ENCODE data around the gene KCNF1. TPM values are rescaled to one million over a fixed set of nuclear protein-coding genes. Genes with fewer than 3 reads are reported as not detected.

The KCNF1 gene
- total and polyA plus RNA-seq, 9 donors: 0.11 to 0.30 (median 0.14) TPM; not detected in 5

GRCh38 chr2:10919410-10919770 is 7.7 kb downstream of the KCNF1 start:
- 67 to 71% (median 69%) methylated on average over 9 of the region's 9 CpGs for WGBS, 3 donors
- Histone ChIP-seq H3K36me3 (no peaks in the 10 kb centered on the region), H3K9me3 (no peaks in the 10 kb centered on the region), H3K27ac (no peak overlapping the region), H3K4me1 (ENCODE audit: insufficient read depth) (peaks cover 2% of the 10 kb centered on the region), H3K27me3 (no peaks in the 10 kb centered on the region), H3K4me3 (no peak overlapping the region)
- no peak for TF ChIP-seq POLR2A (IDR thresholded peaks at IDR 0.05)
- no peak for TF ChIP-seq CTCF (IDR thresholded peaks at IDR 0.05)
- no peak for TF ChIP-seq EP300 (IDR thresholded peaks at IDR 0.05)
- DNase-seq: no peak
- intact Hi-C loops (cut with DNase I): no loop called here

- no peak for DNase-seq
- Histone ChIP-seq H3K4me3 (no peak overlapping the region), H3K27ac (no peak overlapping the region), H3K9me3 (no peaks in the 10 kb centered on the region), H3K4me1 (ENCODE audit: insufficient read depth) (peaks cover 2% of the 10 kb centered on the region), H3K36me3 (no peaks in the 10 kb centered on the region), H3K27me3 (no peaks in the 10 kb centered on the region)
- WGBS, 3 donors: 71 to 74% (median 73%) methylated on average over 20 of the region's 20 CpGs
- intact Hi-C loops (cut with DNase I): no loop called here
- TF ChIP-seq CTCF (IDR thresholded peaks at IDR 0.05): no peak
- TF ChIP-seq POLR2A (IDR thresholded peaks at IDR 0.05): no peak
- no peak for TF ChIP-seq EP300 (IDR thresholded peaks at IDR 0.05)
These were observed 8.3 kb downstream of the KCNF1 start for GRCh38 chr2:10919771-10920621.

- TF ChIP-seq CTCF (IDR thresholded peaks at IDR 0.05): no peak
- TF ChIP-seq POLR2A (IDR thresholded peaks at IDR 0.05): no peak
- TF ChIP-seq EP300 (IDR thresholded peaks at IDR 0.05): no peak
- Histone ChIP-seq H3K4me3 (no peak overlapping the region), H3K27ac (no peak overlapping the region), H3K4me1 (ENCODE audit: insufficient read depth) (peaks cover 2% of the 10 kb centered on the region), H3K9me3 (no peaks in the 10 kb centered on the region), H3K27me3 (no peaks in the 10 kb centered on the region), H3K36me3 (no peaks in the 10 kb centered on the region)
- WGBS, 3 donors: 81 to 83% (median 82%) methylated on average over 16 of the region's 16 CpGs
- DNase-seq: no peak
- intact Hi-C loops (cut with DNase I): no loop called here
These were observed 9.1 kb downstream of the KCNF1 start for GRCh38 chr2:10920764-10921388.

- no peak overlapping the region for H3K27ac ChIP-seq
- DNase-seq: no peak
- TF ChIP-seq POLR2A (IDR thresholded peaks at IDR 0.05) (no peak), EP300 (IDR thresholded peaks at IDR 0.05) (no peak), CTCF (IDR thresholded peaks at IDR 0.05) (no peak)
- H3K9me3 ChIP-seq: no peaks in the 10 kb centered on the region
- peaks cover 2% of the 10 kb centered on the region for H3K4me1 ChIP-seq (ENCODE audit: insufficient read depth)
- H3K36me3 ChIP-seq: no peaks in the 10 kb centered on the region
- intact Hi-C loops (cut with DNase I): no loop called here
- H3K27me3 ChIP-seq: no peaks in the 10 kb centered on the region
- H3K4me3 ChIP-seq: no peak overlapping the region
- 75 to 85% (median 85%) methylated on average over 6 of the region's 6 CpGs for WGBS, 3 donors
These were observed 9.8 kb downstream of the KCNF1 start for GRCh38 chr2:10921525-10921924.
